GM21825 (cell line): ENCODE results near the gene LARP1.
"Not testable (repeated sequence)": the region's sequence is repeated elsewhere in the genome, so short reads cannot be mapped to it uniquely, and the experiment has no call there.

Experiments used
- ATAC-seq: cut with Tn5 transposase; IDR thresholded peaks from one replicate; pipeline ENCODE4 v1.9.1; 2021; ENCODE audit warnings: mild to moderate bottlenecking, moderate library complexity; ENCODE audit not compliant: unreplicated experiment

LARP1 gene

DNA sequence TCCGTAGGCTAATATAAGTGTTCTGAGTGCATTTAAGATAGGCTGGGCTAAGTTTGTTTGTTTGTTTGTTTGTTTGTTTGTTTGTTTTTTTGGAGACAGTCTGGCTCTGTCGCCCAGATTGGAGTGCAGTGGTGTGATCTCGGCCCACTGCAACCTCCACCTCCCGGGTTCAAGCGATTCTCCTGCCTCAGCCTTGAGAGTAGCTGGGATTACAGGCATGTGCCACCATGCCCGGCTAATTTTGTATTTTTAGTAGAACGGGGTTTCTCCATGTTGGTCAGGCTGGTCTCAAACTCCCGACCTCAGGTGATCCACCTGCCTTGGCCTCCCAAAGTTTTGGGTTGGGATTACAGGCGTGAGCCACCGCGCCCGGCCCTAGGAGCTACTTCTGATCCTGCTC, 4.7 kb downstream of the LARP1 start:
- not testable (repeated sequence) for ATAC-seq

DNA sequence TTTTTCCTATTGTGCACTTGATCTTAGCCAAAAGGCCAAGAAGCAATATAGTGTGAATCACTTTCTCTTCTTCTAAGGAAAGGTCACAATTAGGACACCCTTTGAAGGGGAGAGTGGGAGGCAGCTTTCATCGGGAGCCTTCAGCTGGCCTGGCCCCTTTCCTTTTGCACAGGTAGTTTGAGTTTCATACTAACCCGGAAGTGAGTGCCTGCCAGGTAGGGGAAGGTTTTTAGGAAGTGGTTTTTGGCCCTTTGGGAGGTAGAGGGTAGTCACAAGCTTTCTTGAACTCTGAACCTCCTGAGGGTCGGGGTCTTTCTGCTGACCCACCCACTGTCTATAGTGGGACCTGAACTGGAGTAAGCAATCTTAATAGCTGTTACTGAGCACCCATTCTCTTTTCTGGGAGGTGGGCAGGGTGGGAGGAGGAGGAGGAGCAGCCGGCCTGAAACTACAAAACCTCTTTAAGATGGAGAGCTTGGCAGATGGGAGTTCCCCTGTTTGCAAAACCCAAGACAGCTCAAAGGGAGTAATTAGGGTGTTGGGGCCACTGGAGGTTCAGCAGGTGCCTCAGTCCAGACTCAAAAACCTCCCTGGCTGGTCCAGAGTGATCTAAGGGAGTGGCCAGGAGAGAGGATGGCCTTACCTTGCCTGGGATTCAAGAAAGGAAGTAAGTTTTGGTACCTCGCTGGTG, 6.0 kb downstream of the LARP1 start:
- ATAC-seq, result peak; percentile 37

DNA sequence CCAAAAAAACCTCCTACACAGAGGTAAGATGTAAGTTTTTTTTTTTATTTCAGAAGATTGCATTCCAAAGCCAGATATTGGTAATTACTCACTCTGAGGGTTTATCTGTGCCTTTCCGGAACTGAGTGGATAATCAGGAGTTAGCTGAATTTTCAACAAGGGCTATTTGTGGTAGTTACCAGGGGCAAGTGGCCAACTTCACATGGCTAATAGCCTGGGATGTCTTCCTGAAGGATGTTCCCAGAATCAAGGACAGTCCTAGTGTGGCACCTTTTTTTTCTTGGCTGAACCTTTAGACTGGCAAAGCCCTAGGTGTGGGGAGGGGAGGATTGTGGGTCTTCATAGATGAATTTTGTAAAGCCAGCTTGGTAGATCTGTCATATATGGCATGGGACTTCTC, 7.1 kb downstream of the LARP1 start:
- ATAC-seq, result no peak

DNA sequence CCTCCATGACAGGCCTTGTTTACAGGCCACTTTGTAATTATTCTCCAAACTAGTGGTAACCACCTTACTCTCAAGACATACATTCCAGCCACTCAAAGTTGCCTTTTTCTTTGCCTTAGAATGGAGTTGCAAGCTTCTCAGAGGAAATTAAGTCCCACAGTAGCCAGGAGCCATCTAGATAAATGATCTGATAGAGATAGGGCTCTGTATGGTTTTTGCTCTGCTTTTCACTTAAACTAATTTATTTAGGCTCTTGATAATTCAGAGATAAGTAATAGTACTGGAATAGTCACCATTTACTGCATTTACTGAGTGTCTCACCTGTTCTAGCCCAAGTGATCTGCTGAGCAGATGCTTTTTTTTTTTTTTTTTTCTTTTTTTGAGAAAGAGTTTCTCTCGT, 7.5 kb downstream of the LARP1 start:
- no peak for ATAC-seq

DNA sequence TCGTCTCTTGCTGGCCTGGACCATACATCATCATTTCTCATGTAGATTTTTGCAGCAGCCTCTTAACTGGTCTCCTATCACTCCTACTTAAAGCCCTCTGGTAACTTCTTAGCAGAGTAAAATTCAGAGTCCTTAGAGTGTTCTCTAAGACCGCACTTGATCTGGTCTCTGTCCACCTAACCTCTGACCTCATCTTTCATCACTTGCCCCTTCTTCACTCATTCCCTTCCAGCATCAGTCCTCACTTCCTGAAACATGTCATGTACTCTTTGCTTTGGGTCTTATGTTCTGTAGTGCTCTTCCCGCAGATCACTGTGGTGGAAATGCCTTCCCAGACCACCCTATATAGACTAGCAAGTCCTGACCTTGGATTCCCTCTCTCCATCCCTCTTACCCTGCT, 9.8 kb downstream of the LARP1 start:
- ATAC-seq, result no peak

DNA sequence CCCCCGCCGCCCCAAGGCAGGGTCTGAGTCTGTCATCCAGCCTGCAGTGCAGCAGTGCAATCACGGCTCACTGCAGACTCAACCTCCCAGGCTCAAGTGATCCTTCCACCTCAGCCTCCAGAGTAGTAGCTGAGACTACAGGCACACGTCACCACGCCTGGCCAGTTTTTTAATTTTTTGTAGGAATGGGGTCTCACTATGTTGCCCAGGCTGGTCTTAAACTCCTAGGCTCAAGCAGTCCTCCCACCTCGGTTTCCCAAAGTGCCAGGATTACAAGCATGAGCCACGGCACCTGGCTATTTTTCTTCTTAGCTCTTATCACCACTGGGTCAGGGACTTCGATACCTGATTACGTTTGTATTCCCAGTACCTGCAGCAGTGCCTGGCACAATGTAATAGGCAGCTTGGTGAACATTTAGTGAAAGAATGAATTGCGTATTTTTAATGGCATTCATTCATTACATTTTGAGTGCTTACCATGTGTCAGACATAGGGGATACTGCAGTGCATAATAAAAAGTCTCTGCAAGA, 10.3 kb downstream of the LARP1 start:
- no peak for ATAC-seq

DNA sequence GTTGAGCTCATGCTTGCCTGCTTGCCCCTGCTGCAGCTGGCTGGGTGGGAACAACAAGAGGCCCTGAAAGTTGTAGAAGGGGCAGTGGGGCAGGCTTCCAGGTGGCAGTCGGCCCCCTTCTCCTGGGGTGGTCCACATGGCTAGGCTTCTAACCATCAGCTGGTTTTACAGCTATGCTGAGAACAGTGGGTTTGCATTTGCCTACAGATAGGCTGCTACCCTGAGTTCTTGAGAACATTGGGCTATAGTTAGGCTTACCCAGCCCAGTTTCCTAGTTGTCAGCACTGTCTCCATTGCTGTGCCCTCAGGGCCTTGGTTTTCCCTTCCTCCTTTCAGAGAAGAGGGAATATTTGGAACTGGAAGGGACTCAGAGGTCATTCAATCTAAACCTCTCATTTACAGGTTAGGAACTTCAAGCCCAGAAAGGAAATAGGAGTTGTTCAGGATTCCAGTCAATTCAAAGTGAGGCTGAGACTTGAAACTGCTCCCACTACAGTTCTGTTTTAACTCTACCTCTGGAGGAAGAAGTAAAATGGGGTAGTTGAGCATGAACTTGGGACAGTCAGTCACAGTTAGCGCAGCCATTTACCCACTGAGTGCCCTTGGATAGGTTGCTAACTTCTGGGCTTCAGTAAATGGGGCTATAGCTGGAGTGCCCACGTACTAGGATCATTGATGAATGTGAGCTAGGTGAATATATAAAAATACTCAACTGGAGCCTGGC, 11.5 kb downstream of the LARP1 start:
- ATAC-seq, result no peak

DNA sequence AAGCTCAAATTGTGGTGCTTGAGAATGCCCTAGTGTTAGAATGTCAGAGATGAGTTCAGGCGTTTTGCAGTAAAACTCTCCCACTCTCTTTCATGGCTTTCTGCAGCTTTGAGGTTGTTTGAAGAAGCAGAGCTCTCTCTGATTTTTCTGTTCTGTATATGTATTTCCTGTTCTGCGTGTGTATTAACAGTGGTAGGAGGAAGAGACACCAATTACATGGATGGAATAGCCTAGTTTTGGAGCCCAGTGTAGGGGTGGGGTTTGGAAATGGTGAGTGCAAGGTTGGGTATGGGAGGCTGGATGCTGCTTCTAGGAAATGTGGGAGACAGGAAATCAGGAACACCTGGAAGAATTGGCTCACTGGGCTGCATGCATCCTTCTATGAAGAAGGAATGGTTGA, 12.4 kb downstream of the LARP1 start:
- no peak for ATAC-seq

DNA sequence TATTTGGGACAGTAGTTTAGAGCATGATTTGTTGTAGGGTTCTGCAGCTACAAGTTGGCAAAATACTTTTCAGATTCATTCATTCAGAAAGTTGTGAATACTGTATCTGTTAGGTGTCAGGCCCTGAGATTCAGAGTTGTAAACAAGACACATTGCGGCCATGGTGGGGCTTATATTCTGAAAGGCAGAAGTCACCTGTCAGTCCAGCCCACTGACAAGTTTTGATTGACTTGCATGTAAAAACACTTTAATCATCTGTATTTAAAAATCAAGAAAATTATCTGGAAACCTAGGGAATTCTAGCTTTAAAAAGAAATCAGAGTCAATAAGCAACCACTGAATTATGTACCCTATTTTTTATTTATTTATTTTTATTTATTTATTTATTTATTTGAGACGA, 13.0 kb downstream of the LARP1 start:
- ATAC-seq, result no peak

DNA sequence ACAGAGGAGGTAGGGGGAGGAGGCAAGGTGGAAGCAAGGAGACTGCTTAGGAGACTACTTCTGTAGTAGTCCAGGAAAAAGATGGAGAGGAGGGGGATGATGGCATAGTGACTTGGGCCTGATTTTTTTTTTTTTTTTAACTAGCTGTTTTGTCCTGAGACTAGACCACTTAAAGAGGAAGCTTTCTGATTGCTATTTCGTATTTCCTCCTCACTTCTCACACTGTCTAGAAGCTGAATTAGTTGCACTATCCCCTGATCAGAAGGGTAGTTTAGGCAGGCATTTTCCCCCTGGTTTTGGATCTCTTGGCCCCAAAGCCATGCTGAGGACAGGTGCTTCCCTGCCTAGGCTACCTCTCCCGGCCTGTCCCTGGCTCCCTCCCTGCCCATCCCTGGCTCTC, 14.9 kb downstream of the LARP1 start:
- no peak for ATAC-seq

DNA sequence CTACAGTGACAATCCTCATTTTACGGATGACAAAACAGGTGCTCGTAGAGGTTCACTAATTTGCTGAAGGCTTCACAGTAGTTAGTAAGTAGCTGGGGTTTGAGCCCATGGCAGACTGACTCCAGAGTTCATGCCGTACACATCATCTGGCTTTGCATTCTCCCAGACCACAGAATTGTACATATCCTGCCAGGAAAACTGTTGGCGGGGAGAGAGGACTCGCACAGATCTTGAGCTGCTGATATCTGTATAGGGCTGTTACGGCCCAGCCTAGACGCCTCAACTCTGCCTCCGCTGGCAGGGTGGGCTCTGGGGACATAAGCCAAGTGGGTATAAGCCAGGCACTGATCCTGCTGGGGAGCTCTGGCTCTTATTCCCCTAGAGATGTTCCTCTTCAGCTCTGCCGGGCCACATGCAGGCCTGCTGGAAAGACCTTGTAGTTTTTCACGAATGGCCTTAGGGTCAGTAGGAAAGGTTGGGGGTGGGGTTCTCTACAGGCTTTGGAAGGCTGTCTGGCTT, 16.3 kb downstream of the LARP1 start:
- ATAC-seq, result no peak

DNA sequence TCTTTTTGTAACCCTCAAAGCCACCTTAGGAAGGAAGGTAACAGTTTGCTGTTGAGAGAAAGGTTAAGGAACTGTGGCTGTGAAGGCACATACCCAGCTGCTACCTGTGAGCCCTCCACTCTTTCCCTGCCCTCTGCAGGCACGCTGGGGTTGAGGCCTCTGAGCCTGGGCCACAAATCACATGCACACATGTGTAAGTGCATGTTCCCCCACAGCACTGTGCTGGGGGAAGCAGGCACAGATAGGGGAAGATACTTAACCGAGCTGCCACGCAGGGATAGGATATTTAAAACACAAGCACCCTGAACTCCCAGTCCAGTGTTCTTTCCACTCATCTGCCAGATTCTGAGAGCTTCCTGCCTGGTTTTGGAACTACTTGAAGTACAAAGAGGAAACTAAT, 18.1 kb downstream of the LARP1 start:
- ATAC-seq, result no peak

DNA sequence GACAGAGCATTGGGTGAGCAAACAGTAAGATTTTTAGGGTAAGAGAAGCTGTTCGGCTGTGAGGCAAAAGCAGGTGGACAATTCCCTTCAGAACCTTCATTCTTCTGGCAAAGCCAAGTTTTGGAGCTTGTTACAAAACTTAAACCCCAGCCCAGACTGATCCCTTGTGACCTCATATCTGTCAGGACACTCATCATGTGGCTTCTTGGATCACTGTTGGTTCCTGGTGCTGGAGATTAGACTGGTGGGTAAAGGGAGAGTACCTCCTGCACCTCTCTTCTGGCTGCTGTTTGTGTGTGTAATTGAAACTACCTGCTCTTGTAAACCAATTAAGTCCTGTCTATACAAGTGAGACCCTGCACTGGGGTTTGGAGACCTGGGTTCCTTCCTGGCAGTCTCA, 21.0 kb downstream of the LARP1 start:
- no peak for ATAC-seq

DNA sequence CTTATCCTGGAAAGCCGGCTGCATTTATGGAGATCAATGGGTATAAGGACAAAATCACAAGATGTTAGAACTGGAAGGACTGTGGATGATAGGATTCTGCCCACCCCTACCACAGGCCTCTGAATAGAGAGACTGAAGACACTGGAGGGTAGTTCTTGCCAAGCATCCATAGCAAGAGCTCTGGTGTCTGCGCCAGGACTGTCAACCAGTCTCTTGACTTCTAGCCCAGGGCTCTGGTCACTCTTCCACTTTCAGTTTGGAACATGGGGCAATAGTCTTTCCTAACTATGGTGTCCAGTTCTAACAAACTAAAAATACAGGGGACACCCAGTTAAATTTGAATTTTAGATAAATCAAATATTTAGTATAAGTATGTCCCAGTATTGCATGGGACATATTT, 23.4 kb downstream of the LARP1 start:
- no peak for ATAC-seq

DNA sequence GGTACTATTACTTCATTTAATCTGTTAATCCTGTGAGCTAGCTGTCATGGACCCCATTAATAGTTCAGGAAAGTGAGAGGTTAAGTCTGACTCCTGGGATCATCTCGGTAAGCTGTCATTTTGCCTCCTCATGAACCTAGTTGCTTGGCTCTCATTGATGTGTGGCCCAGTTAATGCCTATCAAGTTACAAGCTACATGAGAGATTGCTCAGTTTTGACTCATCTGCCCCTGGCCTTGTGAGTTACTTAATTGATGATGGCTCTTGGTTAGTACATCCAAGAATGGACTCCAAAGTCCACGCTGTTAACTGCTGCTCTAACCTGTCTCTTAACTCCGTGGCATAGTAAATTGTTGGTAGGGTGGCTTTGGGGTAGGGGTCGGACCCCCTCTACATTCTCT, 23.9 kb downstream of the LARP1 start:
- no peak for ATAC-seq

DNA sequence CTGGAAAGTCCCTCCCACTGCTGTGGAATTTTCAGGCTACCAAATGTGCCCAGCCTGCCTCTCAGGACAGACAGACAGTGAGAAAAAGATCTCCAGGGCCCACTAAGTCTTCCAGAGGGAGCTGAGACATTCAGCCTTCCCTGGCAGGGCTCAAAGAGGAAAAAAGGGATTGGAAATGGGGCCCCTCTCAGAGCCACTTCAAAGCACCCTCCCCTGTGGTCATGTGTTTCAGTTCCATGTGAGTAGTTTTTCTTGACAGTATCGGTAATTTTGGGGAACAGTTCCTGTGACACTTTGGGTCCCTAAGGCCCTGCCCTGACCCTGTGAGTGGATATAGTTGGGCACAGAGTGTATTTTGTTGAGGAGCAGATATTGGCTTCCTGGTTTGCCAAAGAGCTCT, 25.0 kb downstream of the LARP1 start:
- ATAC-seq, result no peak

DNA sequence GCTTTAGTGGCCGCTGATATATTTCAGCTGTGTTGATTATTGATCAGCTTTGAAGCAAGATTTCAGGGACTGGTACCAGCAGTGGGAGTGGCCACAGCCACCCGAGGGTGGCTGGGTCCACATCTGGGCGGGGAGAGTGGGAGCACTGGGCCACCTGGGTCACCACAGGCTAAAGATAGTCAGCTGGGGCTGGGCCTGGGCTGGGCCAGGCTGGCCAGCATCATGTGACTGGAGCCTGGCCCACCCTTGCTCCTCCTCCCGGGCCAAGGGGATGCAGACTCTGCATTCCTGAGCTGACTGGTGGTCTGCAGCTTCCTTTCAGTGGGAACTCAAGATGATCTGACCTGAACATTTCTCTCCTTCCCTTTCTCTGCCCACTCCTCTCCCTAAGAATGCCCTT, 27.1 kb downstream of the LARP1 start:
- no peak for ATAC-seq

DNA sequence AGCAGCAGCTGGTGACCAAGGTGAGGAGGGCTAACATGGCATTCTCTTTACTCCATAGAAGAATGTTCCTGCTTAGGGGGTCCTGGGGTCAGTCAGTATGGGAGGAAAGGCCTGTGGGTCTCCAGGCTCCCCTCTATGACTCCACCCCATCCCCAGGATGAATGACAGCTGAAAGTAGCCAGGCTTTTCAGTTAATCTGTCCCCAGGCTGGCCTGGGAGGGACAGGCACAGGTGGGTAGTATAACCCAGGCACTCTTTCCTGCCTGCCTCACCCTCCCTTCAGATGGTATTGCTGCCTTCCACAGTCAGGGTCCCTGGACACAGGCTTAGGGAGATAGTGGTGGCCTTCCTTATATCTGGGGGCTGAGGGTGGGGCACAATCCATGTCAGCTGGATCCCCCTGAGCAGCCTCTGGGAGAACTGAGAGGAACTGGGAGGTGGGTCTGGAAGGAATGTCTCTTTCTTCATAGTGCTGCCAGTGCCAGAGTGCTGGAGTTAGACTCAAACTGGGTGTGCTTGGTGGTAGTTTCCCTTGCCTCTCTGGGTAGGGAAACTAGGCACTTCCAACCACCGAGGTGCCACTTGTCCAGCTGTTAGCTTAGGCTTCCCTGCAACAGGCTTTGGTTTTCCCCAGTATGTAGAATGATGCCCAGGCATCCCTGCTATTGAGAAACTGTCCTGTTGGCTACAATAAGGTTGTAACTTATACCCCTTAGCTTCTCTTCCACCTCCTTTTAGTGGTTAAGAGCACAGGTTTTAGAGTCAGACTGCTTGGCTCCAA, 27.8 kb downstream of the LARP1 start:
- ATAC-seq, result no peak

DNA sequence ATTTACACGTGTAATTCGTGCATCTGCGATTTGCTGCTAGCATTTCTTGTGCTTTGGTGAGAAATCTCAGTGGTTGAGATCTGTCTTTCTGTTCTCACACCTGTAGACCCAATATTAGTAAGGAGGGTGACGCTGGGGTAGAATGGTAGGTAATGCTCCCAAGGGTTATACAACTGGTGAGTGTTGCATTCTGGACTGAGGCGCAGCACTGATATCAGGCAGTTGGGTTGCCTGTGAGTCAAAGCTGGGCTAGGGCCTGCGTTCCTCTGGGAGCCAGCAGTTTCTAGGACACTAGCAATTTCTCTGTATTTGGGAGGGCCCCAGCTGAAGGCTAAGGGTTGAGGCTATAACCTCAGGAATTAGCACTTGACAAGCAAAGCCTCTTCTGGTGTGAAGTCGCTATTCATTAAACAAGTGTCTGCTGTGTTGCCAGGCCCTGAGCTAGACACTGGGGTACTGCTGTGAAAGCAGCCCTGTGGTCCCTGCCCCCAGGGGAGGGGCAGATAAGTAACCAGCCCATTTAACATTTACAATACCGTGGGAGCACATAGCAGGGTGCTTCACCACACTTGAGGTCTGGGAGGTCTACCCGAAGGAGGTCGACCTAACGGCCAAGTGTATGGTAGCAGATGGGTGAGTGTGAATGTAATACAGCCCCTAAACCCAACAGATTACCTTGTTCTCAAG, 28.7 kb downstream of the LARP1 start:
- ATAC-seq, result peak; percentile 51

DNA sequence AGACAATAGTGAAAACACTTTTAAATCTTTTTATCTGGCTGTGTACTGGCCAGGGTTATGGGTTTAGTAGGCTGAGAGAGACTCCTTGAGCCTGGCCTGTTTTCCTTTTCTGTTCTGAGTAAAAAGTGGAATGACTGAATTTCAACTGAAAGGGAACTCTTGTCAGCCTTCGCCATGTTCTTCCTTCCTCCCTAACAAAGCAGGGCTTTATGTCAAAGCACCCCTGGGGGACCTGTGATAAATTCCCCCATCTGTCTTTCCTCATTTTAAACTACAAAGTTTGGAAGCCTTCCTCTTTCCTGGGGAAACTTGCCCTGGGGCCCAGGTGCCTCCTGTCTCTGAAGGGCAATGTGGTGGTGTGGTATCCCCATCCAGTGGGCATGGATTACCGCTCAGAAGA, 29.7 kb downstream of the LARP1 start:
- no peak for ATAC-seq

DNA sequence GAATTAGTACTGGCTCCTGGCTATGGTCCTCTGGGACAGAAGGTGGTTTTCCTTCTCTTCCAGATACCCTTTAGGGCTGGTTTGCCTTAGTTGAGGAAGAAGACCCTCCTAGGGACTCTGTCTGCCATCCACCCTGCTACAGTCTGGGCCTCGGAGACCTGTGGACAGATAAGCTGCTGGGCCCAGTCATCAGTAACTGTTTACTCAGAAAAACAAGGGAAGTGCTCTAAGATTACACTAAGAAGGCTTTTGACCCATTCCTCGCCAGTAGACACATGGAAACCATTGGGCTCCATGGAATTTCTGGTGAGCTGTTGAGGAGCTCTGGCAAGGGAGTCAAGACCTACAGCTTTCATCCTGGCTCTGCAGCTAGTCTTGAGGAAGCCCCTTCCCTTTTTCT, 31.2 kb downstream of the LARP1 start:
- no peak for ATAC-seq
